Nucleus accumbens (tissue), 56 donors: ENCODE data around the gene ENTPD6.

ENCODE experiments used
- DNase-seq, 56 donors: peaks; one replicate each; lab custom pipeline; 2025; lab: John Stamatoyannopoulos, UW

Gene ENTPD6

GRCh38 chr20:25273541-25274358 is 78.2 kb downstream of the ENTPD6 start:
- peak in 13 of 56 donors; percentile 16 to 54 (median 31) for DNase-seq

DNA sequence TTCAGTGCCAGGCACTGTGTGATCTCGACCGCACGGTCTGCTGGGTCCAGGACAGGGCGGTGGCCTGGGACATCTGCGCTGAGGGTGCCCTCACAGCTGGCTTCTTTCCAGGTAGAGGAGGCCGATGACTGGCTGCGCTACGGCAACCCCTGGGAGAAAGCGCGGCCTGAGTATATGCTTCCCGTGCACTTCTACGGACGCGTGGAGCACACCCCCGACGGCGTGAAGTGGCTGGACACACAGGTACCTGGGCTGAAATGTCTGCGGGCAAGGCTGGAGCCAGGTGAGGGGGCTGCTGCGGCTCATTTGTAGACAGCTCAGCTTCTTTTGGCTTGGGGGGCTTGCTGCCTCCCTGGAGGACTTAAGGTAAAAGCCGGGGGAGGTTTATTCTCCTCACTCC is 79.0 kb downstream of the ENTPD6 start:
- no peak for DNase-seq

- DNase-seq = peak in 2 of 56 donors; percentile 26 to 28
These were observed 79.6 kb downstream of the ENTPD6 start for GRCh38 chr20:25274891-25275812.

DNA sequence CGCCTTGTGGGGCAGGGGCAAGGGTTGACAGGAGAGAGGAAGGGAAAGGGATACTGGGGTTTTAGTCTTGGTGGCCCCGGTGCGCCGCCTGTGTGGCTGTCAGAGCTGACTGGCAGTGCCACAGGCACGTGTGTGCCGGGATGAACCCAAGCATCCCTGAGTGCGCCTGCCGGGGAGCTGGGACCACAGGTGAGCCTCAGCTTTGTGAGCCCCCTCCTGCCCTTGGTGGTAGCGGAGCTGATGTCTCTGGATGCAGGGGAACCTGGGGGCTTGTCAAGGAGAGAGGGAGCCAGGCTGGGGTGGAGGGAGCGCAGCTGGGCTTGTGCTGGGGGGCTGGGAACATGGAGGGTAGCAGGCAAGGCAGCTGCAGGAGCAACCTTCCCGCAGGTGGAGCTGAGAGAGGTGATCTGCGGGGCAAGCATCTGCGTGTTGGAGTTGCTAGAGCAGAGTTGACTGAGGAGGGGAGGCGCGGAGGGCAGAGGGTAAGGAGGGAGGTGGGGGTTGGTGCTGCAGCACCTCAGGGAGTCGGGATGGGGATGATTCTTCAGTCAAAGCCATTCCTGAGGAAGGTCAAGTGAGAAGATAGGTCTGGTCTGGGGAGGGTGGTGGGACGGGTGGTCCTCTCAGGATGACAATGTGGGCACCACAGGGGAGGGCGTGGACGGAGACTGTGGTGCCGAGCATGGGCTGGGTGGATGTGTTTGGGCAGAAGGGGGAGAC is 80.5 kb downstream of the ENTPD6 start:
- DNase-seq = no peak
